ENCODE results near the gene TES.

DNA sequence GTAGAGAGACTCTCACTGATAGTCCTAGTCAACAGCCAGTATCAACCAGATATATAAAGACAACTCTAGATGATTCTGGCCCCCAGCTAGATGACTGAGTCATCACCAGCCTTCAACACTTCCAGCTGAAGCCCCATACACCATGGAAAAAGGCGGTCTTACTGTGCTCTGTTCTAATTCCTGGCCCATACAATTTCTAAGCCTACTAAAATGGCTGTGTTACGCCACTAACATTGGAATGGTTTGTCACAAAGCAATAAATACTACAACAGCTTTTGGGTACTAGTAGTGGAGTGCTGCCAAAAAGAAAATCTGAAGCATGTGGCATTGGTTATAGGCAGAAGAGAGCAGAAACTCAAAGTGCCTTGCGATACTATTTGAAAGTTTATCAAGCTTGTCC is 13.0 kb upstream of the TES start:
- TF ChIP-seq POLR2AphosphoS5 (IDR thresholded peaks at IDR 0.05; ENCODE audit: low read depth, low read length) (no peak), TAF1 (IDR thresholded peaks at IDR 0.05; ENCODE audit: borderline replicate concordance, insufficient read depth, low read length) (no peak)
